Measurements from ENCODE around the gene TOMM40. TPM values are rescaled to one million over a fixed set of nuclear protein-coding genes. Genes with fewer than 3 reads are reported as not detected.

TOMM40 gene
- total RNA-seq, 1 experiment from 2014 or later = 83.6 TPM

DNA sequence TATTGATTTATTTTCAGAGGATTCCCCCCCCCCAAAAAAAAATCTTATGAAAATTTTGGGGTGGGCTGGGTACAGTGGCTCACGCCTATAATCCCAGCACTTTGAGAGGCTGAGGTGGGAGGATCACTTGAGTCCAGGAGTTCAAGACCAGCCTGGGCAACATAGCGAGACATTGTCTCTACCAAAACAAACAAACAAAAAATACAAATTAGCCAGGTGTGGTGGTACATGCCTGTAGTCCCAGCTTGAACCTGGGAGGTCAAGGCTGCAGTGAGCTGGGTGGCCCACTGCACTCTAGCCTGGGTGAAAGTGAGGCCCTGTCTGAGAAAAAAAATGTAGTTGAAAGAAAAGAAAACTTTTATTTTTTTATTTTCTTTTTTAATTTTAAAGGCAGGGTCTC, 27.1 kb upstream of the TOMM40 start:
- Histone ChIP-seq H3K79me2 (ENCODE audit: low read depth) (0 out of 2 replicates have a peak, but pooled peaks cover 11% of the 10 kb centered on the region), H3K27ac (no peak overlapping the region), H3K9me3 (ENCODE audit: insufficient read depth, low read depth) (no peaks in the 10 kb centered on the region), H3K4me2 (no peak overlapping the region), H3F3A (ENCODE audit: insufficient read depth, low read depth) (peaks cover 15% of the 10 kb centered on the region; the same call in 1 of the 2 replicates), H3K4me3 (no peak overlapping the region), H3K36me3 (ENCODE audit: low read depth) (peaks cover 22% of the 10 kb centered on the region), H4K20me1 (ENCODE audit: insufficient read depth) (peaks cover 15% of the 10 kb centered on the region), H3K9me2 (ENCODE audit: insufficient read depth) (no peaks in the 10 kb centered on the region), H2AFZ (no peak overlapping the region), H3K27me3 (ENCODE audit: insufficient read depth, low read depth) (no peaks in the 10 kb centered on the region), H3K4me1 (replicated peaks; ENCODE audit: insufficient read depth) (no peaks in the 10 kb centered on the region)
- TF ChIP-seq, protein P1, sequence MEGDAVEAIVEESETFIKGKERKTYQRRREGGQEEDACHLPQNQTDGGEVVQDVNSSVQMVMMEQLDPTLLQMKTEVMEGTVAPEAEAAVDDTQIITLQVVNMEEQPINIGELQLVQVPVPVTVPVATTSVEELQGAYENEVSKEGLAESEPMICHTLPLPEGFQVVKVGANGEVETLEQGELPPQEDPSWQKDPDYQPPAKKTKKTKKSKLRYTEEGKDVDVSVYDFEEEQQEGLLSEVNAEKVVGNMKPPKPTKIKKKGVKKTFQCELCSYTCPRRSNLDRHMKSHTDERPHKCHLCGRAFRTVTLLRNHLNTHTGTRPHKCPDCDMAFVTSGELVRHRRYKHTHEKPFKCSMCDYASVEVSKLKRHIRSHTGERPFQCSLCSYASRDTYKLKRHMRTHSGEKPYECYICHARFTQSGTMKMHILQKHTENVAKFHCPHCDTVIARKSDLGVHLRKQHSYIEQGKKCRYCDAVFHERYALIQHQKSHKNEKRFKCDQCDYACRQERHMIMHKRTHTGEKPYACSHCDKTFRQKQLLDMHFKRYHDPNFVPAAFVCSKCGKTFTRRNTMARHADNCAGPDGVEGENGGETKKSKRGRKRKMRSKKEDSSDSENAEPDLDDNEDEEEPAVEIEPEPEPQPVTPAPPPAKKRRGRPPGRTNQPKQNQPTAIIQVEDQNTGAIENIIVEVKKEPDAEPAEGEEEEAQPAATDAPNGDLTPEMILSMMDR (conservative IDR thresholded peaks at IDR 0.05) = no peak
- no peak for TF ChIP-seq EZH2 (IDR thresholded peaks at IDR 0.05; ENCODE audit: low read depth)
- intact Hi-C loops (cut with micrococcal nuclease; ENCODE audit: unreplicated experiment) = no loop called here
- no peak for DNase-seq
- ChIA-PET POLR2A (ENCODE audit: unreplicated experiment) (no interaction called here), CTCF (interaction anchor here (0.7 kb wide), 1 partner anchor 1049 kb away, joined by 4 read pairs; no protein-coding TSS in a partner anchor)
- BruUV-seq (replicated peaks) = no TSS peak

DNA sequence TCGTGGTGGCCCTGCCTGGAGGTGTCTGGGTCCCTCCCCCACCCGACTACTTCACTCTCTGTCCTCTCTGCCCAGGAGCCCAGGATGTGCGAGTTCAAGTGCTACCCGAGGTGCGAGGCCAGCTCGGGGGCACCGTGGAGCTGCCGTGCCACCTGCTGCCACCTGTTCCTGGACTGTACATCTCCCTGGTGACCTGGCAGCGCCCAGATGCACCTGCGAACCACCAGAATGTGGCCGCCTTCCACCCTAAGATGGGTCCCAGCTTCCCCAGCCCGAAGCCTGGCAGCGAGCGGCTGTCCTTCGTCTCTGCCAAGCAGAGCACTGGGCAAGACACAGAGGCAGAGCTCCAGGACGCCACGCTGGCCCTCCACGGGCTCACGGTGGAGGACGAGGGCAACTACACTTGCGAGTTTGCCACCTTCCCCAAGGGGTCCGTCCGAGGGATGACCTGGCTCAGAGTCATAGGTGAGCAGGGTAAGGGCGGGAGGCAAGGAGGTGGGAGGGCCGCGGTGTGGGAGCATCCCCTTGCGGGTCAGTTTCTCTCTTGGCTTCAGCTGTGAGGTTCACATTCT, 25.8 kb upstream of the TOMM40 start:
- Histone ChIP-seq H3K79me2 (ENCODE audit: low read depth) (0 out of 2 replicates have a peak, but pooled peaks cover 11% of the 10 kb centered on the region), H3F3A (ENCODE audit: insufficient read depth, low read depth) (peaks cover 18% of the 10 kb centered on the region; the same call in 1 of the 2 replicates), H3K36me3 (ENCODE audit: low read depth) (peaks cover 19% of the 10 kb centered on the region), H2AFZ (no peak overlapping the region), H3K9me2 (ENCODE audit: insufficient read depth) (no peaks in the 10 kb centered on the region), H3K27me3 (ENCODE audit: insufficient read depth, low read depth) (no peaks in the 10 kb centered on the region), H3K4me2 (no peak overlapping the region), H3K9me3 (ENCODE audit: insufficient read depth, low read depth) (no peaks in the 10 kb centered on the region), H3K27ac (no peak overlapping the region), H3K4me1 (replicated peaks; ENCODE audit: insufficient read depth) (no peaks in the 10 kb centered on the region), H4K20me1 (ENCODE audit: insufficient read depth) (peaks cover 15% of the 10 kb centered on the region), H3K4me3 (no peak overlapping the region)
- intact Hi-C loops (cut with micrococcal nuclease; ENCODE audit: unreplicated experiment) = no loop called here
- BruUV-seq (replicated peaks) = no TSS peak
- no peak for TF ChIP-seq EZH2 (IDR thresholded peaks at IDR 0.05; ENCODE audit: low read depth)
- TF ChIP-seq, protein P1 (conservative IDR thresholded peaks at IDR 0.05) = no peak
- POLR2A ChIA-PET (ENCODE audit: unreplicated experiment) = no interaction called here
- CTCF ChIA-PET = no interaction called here
- no peak for DNase-seq

DNA sequence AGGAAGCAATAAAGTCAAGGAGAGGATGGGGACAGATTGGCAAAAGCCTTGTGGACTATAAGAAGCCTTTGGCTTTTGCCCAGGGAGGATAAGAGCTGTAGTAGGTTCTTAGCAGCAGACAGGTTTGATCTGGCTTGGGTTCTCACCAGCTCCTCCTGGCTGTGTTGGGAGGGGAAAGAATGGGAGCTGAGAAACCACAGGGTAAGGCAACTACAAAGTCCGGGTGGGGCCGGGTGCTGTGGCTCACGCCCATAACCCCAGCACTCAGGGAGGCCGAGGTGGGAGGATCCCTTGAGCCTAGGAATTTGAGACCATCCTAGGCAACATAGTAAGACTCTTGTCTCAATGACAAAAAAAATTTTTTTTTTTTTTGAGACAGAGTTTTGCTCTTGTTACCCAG, 24.4 kb upstream of the TOMM40 start:
- peaks cover 11% of the 10 kb centered on the region for H3K36me3 ChIP-seq (ENCODE audit: low read depth)

More for the DNA sequence above, 24.4 kb upstream of the TOMM40 start:
- no peaks in the 10 kb centered on the region for H3K4me1 ChIP-seq (replicated peaks; ENCODE audit: insufficient read depth)
- H3K4me3 ChIP-seq = no peak overlapping the region
- no peaks in the 10 kb centered on the region for H3K27me3 ChIP-seq (ENCODE audit: insufficient read depth, low read depth)
- no peak overlapping the region for H3K27ac ChIP-seq
- POLR2A ChIA-PET (ENCODE audit: unreplicated experiment) = no interaction called here
- no peak for DNase-seq
- no peak for TF ChIP-seq EZH2 (IDR thresholded peaks at IDR 0.05; ENCODE audit: low read depth)
- TF ChIP-seq, protein P1 (conservative IDR thresholded peaks at IDR 0.05) = no peak
- no TSS peak for BruUV-seq (replicated peaks)
- no peaks in the 10 kb centered on the region for H3K9me3 ChIP-seq (ENCODE audit: insufficient read depth, low read depth)
- 0 out of 2 replicates have a peak, but pooled peaks cover 4% of the 10 kb centered on the region for H3K79me2 ChIP-seq (ENCODE audit: low read depth)
- CTCF ChIA-PET = no interaction called here
- H3K9me2 ChIP-seq (ENCODE audit: insufficient read depth) = no peaks in the 10 kb centered on the region
- H3K4me2 ChIP-seq = no peak overlapping the region
- H3F3A ChIP-seq (ENCODE audit: insufficient read depth, low read depth) = peaks cover 17% of the 10 kb centered on the region; the same call in 1 of the 2 replicates
- intact Hi-C loops (cut with micrococcal nuclease; ENCODE audit: unreplicated experiment) = no loop called here
- no peak overlapping the region for H2AFZ ChIP-seq
- peaks cover 14% of the 10 kb centered on the region for H4K20me1 ChIP-seq (ENCODE audit: insufficient read depth)

Data from PC-9 (cell line).